ENCODE results near the gene RPL27A.

- TF ChIP-seq POLR2A (IDR thresholded peaks at IDR 0.05; ENCODE audit: low read depth, low read length) (no peak), POLR2AphosphoS5 (IDR thresholded peaks at IDR 0.05; ENCODE audit: low read depth, low read length) (no peak)
Measured at GRCh38 chr11:8719721-8720120, 37.1 kb downstream of the RPL27A start.

Measured in GM12892 (cell line).